Stimulated activated CD8-positive, alpha-beta memory T cell treated with anti-CD3 and anti-CD28 coated beads, Interleukin-12 subunit alpha, Interleukin-12 subunit beta, amount 100 ng/mL, for 4 hours (primary cell): ENCODE results near the gene TNFAIP3.
"Not testable (repeated sequence)": the region's sequence is repeated elsewhere in the genome, so short reads cannot be mapped to it uniquely, and the experiment has no call there.

ENCODE experiments used
- DNase-seq: peaks from one replicate; pipeline ENCODE4 v3.0.0-alpha.2; 2020; ENCODE audit warnings: low read depth

TNFAIP3 gene

DNA sequence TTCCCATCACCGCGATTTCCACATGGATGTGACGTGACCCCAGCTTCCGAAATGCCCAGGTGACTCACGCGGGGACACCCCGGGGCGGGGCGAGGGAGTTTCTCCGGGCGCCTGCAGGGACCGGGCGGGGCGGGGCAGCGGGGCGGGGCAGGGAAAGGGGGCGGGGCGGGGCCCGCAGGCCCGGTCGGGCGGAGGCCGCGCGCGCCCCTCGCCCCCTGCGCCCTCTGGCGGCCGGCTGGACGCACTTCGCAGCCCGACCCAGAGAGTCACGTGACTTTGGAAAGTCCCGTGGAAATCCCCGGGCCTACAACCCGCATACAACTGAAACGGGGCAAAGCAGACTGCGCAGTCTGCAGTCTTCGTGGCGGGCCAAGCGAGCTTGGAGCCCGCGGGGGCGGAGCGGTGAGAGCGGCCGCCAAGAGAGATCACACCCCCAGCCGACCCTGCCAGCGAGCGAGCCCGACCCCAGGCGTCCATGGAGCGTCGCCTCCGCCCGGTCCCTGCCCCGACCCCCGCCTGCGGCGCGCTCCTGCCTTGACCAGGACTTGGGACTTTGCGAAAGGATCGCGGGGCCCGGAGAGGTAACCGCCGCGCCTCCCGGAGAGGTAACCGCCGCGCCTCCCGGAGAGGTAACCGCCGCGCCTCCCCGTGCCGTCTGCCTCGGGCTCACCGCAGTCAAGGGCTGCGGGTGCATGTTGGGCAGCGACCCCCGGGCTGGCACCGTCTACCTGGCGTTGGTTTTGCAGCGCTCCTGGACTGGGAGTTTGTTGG is at the start of gene TNFAIP3:
Gene TNFAIP3, plus strand, starts transcription at position 346 of the 771 bp plus-strand sequence. CDS start 3,969 bp downstream, outside the sequence.
- peak; percentile 93 for DNase-seq

DNA sequence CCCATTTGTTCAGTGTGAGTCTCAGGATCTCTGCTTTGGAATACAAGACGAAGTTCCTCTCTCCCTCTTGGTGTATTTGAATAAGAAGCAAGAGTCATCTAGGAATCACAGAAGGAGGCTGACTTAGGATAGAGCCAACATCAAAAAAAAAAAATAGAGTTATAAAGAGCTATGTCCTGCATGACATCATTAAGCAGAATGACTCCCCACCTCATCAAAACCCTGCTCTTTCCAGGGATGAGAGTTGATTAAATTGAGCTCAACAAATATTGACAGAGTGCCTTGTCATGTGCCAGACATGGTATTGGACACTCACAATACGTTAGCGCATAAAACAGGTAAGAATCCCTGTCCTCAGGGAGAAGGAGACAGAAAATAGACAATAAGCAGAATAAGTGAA is 48.6 kb upstream of the TNFAIP3 start:
- DNase-seq: no peak

DNA sequence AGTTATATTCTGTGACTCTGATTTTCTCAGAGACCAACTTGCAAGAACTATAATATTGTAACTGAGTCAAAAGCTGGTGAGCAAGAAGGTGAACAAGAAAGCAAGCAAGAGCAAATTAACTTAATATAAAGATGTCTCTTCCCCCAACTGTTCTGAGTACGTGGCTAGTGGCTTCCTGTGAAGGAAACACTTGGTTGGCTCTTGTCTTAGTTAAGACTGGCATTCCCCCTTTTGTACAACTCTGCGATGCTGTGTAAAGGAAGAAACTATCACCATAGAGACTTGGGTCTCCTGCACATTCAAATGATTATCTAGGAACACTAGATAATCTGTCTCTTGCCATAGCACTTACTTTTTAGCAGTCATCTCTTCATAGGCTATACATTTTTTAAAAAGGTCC is 47.3 kb upstream of the TNFAIP3 start:
- no peak for DNase-seq

DNA sequence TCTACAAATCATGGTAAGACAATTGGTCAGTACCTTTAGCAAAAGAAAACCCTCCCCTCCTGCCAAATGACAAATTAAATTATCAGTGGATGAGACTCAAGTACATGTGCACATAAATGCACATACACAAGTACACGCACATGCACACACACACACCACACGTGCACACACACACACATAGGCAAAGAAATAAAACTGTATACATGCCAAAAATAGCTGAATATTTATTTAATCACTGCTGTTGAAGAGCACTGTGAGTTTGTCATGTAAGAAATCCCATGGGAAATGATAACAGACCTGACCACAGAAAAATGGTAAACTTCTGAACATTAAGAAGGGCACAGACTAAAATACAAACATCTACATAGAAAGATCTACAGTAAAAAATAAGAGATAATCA is 46.6 kb upstream of the TNFAIP3 start:
- DNase-seq: no peak

DNA sequence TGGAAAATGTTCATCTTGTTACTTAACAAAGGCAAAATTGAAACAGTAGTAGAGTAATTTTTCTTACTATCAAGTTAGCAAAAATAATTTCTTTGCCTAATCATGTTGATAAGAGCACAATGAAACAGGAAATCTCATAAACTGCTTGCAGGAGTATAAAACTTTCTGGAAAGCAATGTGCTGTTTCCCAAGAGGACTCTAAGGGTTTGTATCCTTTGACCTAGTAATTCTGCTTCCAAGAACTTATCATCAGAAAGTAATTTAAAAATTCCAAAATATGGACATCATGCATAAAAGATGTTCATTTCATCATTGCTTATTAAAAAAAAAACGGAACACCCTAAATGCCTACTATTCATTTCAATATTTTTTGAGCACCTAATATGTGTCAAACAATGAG is 46.1 kb upstream of the TNFAIP3 start:
- no peak for DNase-seq

DNA sequence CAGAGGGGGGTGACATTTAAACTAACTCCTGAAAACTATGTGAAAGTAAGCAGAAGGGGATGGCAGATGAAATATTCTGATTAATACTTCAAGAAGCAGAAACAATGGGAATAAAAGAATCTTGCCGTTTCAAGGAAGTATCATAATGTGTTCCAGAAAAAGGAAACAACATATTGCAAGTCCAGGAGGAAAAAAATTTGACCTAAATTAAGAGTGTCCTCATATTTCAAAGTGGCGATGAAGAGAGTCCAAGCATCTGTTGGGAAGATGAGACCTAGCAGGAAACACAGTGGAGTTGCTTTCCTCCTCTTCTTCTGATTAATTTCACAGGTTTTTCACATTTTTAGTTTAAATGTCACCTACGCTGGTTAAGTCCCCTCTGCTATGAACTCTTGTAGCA is 45.6 kb upstream of the TNFAIP3 start:
- no peak for DNase-seq

DNA sequence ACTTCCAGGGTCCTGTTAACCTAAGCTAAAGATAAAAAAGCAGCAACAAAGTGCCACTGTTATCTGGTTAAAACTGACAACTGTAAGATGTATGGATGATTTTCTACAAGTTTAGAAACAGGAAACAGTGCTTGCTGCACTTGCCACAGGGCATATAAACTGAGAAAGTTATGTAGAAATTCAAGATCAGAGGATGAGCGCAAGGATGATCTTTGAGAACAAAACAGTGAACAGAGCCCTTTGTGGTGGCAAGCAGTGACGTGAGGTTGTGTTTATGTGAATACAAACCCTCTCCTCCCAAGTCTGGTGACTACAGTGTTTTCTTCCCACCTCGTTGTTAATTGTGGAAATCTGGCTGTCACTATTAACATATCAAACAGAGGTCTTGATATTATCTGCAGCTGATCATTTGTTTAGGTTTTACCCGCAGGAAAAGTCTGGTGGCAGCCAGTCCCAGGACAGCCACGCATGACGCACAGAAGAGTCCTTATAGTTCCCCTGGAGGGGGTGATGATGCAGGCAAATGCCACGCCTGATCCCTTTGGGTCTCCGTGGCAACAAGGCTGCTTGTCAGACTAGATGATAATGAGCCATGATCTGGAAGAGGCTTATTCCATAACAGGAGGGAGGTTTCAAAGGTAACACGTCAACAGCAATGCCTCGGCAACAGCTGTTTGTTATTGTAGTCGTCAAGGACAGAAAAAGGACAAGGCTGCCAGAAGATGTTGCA is 43.1 kb upstream of the TNFAIP3 start:
- peak; percentile 47 for DNase-seq

DNA sequence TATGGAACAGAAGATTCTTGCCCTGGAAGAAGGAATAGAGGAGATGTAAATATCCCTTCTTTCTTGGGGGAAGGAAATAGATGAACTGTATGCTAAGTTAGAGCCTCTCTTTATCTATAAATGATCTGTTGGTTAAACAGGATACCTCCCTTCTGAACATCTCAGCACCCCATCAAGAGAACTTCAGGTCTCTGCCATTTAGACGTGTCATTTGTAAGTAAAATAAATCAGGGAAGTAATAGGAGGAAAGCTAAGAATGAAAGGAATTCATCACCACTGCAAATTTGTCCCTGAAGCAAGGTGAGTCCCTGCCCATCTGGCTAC is 42.5 kb upstream of the TNFAIP3 start:
- DNase-seq: no peak

DNA sequence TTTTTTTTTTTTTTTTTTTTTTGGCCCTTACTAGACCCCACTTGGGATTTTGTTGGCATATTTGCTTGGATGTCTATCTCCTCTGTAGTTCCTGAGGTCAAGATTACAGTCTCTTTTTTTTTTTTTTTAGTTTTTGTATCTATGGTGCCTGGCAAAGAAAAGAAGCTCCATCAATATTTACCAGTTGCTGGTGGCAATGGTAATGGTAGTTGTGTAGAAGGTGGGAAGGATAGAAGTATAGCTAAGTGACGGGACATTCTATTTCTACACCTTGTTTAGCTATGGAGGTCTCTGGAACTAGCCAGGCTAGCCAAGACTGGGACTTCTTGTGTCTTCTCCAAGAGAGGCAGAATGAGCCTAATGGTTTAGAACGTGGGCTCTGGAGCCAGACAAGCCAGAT is 42.2 kb upstream of the TNFAIP3 start:
- no peak for DNase-seq

DNA sequence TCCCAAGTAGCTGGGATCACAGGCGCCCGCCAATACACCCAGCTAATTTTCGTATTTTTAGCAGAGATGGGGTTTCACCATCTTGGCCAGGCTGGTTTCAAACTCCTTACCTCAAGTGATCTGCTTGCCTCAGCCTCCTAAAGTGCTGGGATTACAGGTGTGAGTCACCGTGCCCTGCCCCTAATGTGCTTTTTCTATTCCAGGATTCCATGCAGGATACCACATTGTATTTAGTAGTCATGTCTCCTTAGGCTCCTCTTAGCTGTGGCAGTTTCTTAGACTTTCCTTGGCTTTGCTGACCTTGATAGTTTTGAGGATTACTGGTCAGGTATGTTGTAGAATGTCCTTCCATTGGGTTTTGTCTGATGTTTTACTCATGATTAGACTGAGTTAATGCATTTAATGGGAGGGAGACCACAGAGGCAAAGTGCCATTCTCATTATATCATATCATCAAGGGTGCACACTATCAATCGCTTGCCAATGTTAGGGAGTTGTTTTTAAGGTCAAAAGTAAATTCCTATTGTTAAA is 39.6 kb upstream of the TNFAIP3 start:
- no peak for DNase-seq

DNA sequence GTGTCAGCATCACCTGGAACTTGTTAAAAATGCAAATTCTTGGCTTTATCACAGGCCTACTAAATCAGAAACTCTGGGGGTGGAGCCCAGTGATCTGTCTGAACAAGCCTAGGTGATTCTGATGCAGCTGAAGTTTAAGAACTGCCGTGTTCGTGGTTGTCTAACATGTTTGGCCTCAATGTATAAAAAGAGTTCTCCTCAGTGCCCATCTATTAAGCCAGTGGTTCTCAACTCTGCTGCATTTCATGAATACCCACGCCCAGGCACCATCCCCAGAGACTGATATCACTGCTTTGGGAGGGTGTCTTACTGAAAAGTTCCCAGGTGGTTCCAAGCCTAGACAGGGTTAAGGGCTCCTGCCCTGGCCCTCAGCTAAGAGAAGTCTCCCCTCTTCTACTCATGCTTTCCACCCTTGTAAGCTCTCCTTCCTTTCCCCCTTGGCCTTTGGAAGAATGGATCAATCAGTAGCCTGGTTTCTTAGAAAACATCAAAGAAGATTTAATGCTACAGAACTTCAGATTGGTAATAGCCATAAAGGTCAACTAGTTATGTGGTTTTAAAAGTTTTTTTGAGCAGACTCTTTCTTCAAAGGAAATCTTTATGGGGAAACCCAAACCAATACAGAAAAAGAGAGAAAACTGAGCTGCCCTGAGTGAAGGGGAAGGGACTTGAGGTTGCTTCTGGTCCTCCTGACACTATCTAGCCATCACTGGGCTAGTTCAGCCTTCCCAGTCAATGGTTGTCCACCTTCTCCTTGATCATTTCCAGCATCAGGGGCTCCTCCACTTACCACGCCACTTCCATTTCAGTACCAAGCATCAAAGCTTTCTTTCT is 38.9 kb upstream of the TNFAIP3 start:
- no peak for DNase-seq

DNA sequence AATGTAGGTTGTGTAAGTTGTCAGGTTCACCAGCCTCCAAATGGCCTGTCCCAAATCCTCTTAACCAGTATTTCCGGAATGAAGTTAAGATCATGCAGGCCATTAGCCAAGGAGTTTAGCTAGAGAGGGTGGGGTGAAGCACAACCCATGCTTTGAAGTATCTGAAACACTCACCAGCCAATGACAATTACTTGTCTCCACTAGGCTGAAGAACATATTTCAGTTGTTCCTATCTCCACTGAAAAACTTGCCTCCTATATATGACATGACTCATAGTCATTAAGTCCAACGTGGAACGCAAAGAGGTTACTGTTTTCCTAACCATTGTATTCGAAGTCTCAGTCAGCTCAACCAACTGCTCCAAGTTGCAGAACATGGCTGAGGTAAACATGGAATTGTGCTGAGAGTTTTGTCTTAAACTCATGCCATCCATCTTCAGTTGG is 37.4 kb upstream of the TNFAIP3 start:
- no peak for DNase-seq

DNA sequence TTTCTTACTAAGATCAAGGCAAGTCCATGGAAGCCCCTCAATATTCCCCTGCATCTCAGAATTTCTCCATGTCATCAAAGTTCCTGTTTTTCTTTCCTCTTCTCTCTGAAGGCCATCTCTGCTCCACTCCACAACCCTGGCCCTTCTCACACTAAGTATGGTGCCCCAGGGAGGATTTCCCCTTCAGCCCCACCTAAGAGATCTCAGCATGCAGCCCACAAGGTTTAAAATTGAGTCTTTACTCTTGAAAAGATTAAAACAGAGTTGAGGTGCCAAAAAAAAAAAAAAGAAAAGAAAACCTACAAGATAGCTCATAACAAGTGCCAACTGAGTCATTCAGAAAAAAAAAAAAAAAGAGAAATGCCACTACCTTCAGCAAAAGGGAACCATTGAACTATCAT is 36.5 kb upstream of the TNFAIP3 start:
- DNase-seq: no peak

DNA sequence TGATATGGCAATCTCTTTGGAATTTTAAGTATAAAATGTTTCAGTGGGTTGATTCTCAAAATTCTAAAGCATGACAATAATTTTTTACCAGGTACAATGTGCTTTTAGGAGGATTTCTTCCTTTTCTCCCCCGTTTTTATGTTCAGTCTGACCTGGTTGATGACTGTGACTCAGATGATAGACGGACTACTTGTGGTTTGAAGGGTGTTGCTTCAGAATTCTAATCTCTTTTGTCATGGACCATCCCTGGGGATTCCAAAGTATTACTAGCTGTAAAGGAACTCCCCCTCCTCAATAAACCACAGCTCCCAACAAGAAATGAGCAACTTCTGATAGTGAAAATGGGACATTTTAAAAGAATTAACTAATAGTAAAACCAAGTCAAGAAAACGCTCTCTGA is 34.9 kb upstream of the TNFAIP3 start:
- DNase-seq: no peak

DNA sequence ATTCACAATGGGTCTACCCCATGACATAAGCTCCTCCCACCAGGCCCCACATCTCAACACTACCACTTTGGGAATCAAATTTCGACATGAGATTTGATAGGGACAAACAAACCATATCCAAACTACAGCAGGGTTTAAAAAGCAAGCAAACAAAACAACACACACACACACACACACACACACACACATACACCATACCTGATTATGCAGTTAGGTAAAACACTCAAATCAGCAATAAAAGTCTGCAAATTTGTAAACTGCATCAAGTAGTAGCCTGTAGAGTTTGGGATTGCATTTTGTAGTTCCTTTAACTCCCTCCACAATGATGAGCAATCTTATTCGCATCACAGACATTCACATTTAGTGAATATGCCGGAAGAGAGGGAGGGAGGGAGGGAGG is 32.6 kb upstream of the TNFAIP3 start:
- DNase-seq: no peak

DNA sequence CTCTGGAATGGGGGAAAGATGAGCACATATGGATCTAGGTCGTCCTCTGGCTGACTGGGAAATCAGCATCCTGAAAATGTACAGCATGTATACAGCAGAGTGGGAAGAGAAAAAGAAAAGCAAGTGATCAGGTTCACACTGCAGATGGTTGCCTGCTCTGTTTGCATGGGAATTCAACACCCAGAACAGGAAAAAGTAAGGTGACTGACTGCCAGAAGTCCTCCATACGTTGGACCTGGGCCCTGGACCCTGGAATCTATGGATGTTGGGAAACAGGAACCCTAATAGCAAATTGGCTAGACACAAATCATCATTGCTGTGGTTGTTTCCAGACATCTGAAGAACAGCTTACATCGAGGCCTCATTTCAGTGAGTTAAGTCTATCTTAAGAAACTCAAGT is 30.3 kb upstream of the TNFAIP3 start:
- DNase-seq: no peak

DNA sequence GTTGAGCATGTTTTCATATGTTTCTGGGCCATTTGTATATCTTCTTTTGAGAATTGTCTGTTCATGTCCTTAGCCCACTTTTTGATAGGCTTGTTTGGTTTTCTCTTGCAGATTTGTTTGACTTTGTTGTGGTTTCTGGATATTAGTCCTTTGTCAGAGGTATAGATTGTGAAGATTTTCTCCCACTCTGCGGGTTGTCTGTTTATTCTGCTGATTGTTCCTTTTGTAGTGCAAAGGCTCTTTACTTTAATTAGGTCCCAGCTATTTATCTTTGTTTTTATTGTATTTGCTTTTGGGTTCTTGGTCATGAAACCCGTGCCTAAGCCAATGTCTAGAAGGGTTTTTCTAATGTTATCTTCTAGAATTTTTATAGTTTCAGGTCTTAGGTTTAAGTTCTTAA is 29.0 kb upstream of the TNFAIP3 start:
- not testable (repeated sequence) for DNase-seq

DNA sequence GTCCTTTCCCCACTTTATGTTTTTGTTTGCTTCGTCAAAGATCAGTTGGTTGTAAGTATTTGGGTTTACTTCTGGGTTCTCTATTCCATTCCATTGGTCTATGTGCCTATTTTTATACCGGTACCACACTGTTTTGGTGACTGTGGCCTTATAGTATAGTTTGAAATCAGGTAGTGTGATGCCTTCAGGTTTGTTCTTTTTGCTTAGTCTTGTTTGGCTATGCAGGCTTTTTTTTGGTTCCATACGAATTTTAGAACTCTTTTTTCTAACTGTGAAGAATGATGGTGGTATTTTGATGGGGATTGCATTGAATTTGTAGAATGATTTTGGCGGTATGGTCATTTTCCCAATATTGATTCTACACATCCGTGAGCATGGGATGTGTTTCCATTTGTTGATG is 28.5 kb upstream of the TNFAIP3 start:
- not testable (repeated sequence) for DNase-seq

DNA sequence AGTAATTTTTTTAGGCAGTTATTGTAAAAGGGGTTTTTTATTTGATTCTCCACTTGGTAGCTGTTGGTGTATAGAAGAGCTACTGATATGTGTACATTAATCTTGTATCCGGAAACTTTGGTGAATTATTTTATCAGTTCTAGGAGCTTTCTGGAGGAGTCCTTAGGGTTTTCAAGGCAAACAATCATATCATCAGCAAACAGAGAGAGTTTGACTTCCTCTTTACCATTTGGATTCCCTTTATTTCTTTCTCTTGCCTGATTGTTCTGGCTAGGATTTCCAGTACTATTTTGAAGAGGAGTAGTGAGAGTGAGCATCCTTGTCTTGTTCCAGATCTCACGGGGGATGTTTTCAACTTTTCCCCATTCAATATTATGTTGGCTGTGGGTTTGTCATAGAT is 28.0 kb upstream of the TNFAIP3 start:
- no peak for DNase-seq

DNA sequence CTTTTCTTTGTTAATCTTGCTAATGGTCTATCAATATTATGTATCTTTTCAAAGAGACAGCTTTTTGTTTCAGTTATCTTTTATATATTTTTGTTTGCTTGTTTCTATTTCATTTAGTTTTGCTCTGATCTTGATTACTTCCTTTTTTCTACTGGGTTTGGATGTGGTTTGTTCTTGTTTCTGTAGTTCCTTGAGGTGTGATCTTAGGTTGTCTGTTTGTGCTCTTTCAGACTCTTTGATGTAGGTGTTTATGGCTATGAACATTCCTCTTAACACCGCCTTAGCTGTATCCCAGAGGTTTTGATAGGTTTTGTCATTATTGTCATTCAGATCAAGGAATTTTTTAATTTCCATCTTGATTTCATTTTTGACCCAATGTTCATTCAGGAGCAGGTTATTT is 26.8 kb upstream of the TNFAIP3 start:
- no peak for DNase-seq

DNA sequence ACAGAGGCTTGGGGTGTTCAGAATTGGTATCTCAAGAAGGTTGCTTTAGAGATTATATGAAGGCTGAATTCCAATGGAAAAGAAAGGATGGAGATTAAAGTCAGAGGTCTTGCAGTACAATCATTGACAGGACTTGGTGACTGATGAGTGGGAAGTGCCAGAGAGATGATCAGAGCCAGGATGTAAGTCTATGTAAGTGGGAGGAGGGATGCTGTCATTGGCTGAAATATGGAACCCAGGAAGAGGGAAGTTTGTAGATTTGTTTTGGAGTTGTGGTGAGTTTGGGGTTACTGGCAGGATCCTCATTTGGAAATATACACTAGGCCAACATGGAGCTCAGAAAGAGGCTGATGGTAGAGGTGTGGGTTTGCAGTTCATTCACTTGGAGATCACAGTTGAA is 23.8 kb upstream of the TNFAIP3 start:
- DNase-seq: no peak

DNA sequence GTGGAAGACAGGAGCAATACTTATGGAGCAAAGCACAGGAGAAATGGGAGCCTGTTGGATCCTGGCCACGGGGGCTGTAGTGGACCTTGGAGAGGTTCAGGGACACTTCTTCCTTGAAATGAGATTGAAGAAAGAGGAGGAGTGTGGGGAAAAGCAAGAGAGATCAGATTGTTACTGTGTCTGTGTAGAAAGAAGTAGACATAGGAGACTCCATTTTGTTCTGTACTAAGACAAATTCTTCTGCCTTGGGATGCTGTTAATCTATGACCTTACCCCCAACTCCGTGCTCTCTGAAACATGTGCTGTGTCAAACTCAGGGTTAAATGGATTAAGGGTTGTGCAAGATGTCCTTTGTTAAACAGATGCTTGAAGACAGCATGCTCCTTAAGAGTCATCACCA is 22.7 kb upstream of the TNFAIP3 start:
- DNase-seq: not testable (repeated sequence)

DNA sequence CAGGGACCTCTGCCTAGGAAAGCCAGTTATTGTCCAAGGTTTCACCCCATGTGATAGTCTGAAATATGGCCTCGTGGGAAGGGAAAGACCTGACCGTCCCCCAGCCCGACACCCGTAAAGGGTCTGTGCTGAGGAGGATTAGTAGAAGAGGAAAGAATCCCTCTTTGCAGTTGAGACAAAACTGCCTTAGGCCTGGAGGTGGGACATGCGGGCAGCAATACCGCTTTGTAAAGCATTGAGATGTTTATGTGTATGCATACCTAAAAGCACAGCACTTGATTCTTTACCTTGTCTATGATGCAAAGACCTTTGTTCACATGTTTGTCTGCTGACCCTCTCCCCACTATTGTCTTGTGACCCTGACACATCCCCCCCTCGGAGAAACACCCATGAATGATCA is 22.3 kb upstream of the TNFAIP3 start:
- DNase-seq: not testable (repeated sequence)
